Stimulated activated effector memory CD8-positive, alpha-beta T cell treated with anti-CD3 and anti-CD28 coated beads, Interleukin-12 subunit alpha, Interleukin-12 subunit beta, amount 100 ng/mL, for 72 hours (primary cell): ENCODE results near the gene SPAG16.

ENCODE experiments used
- ATAC-seq: fragments of 150-1000 bp; cut with Tn5 transposase; 2 replicates; pipeline ENCODE4 v1.10.0; 2021
- DNase-seq, 2 donors: peaks; one replicate each; pipeline ENCODE4 v3.0.0; 2021 to 2022; ENCODE audit warnings: low spot score in 2 of 2
- H3K27ac Mint-ChIP-seq: one replicate; pipeline ENCODE4 v1.8.0; 2022; ENCODE audit warnings: mild to moderate bottlenecking, mixed read lengths
- H3K36me3 Mint-ChIP-seq: one replicate; pipeline ENCODE4 v1.8.0; 2022; ENCODE audit warnings: mild to moderate bottlenecking, mixed read lengths
- H3K4me1 Mint-ChIP-seq: one replicate; pipeline ENCODE4 v1.8.0; 2022; ENCODE audit warnings: mixed read lengths
- H3K4me3 Mint-ChIP-seq: one replicate; pipeline ENCODE4 v1.8.0; 2022; ENCODE audit warnings: mild to moderate bottlenecking, mixed read lengths
- H3K9me3 Mint-ChIP-seq: one replicate; pipeline ENCODE4 v1.8.0; 2022; ENCODE audit warnings: mixed read lengths

Gene SPAG16

GRCh38 chr2:213284105-213285090, at the start of gene SPAG16:
TSS of gene SPAG16 (plus strand) at chr2:213284464.
- peaks cover 31% of the 10 kb centered on the region for H3K4me1 Mint-ChIP-seq
- H3K36me3 Mint-ChIP-seq = peaks cover 7% of the 10 kb centered on the region

DNA sequence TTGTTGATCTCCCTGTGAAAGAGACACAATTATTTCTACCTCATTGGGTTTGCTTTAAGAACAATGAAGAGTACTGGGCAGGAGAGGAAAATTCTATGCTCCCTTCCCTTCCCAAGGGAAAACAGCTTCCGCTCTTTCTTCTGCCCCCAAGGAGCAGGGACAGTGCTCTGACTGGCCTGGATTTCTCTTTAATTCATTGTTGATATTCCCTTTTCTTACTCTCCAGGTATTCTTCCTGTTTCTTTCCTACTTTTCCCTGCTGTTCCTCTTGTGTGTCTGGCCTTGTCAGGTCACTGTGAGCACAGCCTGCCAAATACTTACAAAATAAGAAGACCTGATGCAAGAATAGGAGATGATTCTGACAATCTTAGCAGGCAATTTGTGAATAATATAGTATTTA, 49.6 kb upstream of the SPAG16 start:
- H3K4me1 Mint-ChIP-seq = peaks cover 12% of the 10 kb centered on the region
- no peak for ATAC-seq
- no peak overlapping the region for H3K4me3 Mint-ChIP-seq
- no peak for DNase-seq
- no peaks in the 10 kb centered on the region for H3K36me3 Mint-ChIP-seq
- H3K27ac Mint-ChIP-seq = no peak overlapping the region
- H3K9me3 Mint-ChIP-seq = no peaks in the 10 kb centered on the region

More at GRCh38 chr2:213284105-213285090, at the start of gene SPAG16:
- ATAC-seq (peak; percentile 99), DNase-seq (peak; percentile 92 to 97)
- H3K27ac Mint-ChIP-seq = peak within 1 kb of the TSS; percentile 96
- no peaks in the 10 kb centered on the region for H3K9me3 Mint-ChIP-seq
- peak within 1 kb of the TSS; percentile 90 for H3K4me3 Mint-ChIP-seq

- no peak overlapping the region for H3K4me3 Mint-ChIP-seq
- no peaks in the 10 kb centered on the region for H3K9me3 Mint-ChIP-seq
- H3K27ac Mint-ChIP-seq = no peak overlapping the region
- no peak for DNase-seq
- no peak for ATAC-seq
- no peaks in the 10 kb centered on the region for H3K36me3 Mint-ChIP-seq
- H3K4me1 Mint-ChIP-seq = peaks cover 12% of the 10 kb centered on the region
Observed at GRCh38 chr2:213235741-213236140, 48.5 kb upstream of the SPAG16 start.

GRCh38 chr2:213237251-213237650, 47.0 kb upstream of the SPAG16 start:
- Mint-ChIP-seq H3K27ac (peak overlapping the region; percentile 15), H3K4me1 (peaks cover 12% of the 10 kb centered on the region), H3K36me3 (no peaks in the 10 kb centered on the region), H3K4me3 (peak overlapping the region; percentile 4), H3K9me3 (no peaks in the 10 kb centered on the region)
- no peak for ATAC-seq
- DNase-seq = no peak

- H3K36me3 Mint-ChIP-seq = no peaks in the 10 kb centered on the region
- no peaks in the 10 kb centered on the region for H3K9me3 Mint-ChIP-seq
- no peak for DNase-seq
- peak overlapping the region; percentile 4 for H3K4me3 Mint-ChIP-seq
- H3K4me1 Mint-ChIP-seq = peaks cover 10% of the 10 kb centered on the region
- no peak for ATAC-seq
- no peak overlapping the region for H3K27ac Mint-ChIP-seq
Observed at GRCh38 chr2:213237787-213238186, 46.5 kb upstream of the SPAG16 start.

- peak overlapping the region; percentile 58 for H3K27ac Mint-ChIP-seq
- no peak for ATAC-seq
- no peaks in the 10 kb centered on the region for H3K9me3 Mint-ChIP-seq
- DNase-seq = no peak
- H3K36me3 Mint-ChIP-seq = no peaks in the 10 kb centered on the region
- peak overlapping the region; percentile 6 for H3K4me3 Mint-ChIP-seq
- H3K4me1 Mint-ChIP-seq = no peaks in the 10 kb centered on the region
Observed at GRCh38 chr2:213238753-213239495, 45.3 kb upstream of the SPAG16 start.

- H3K36me3 Mint-ChIP-seq = no peaks in the 10 kb centered on the region
- ATAC-seq (no peak), DNase-seq (no peak)
- no peaks in the 10 kb centered on the region for H3K4me1 Mint-ChIP-seq
- H3K4me3 Mint-ChIP-seq = no peak overlapping the region
- no peak overlapping the region for H3K27ac Mint-ChIP-seq
- H3K9me3 Mint-ChIP-seq = no peaks in the 10 kb centered on the region
Observed at GRCh38 chr2:213241817-213242216, 42.4 kb upstream of the SPAG16 start.

- H3K9me3 Mint-ChIP-seq = no peaks in the 10 kb centered on the region
- H3K36me3 Mint-ChIP-seq = no peaks in the 10 kb centered on the region
- ATAC-seq (no peak), DNase-seq (no peak)
- H3K27ac Mint-ChIP-seq = no peak overlapping the region
- no peak overlapping the region for H3K4me3 Mint-ChIP-seq
- H3K4me1 Mint-ChIP-seq = no peaks in the 10 kb centered on the region
Observed at GRCh38 chr2:213242653-213243052, 41.6 kb upstream of the SPAG16 start.

GRCh38 chr2:213243189-213244044, 40.8 kb upstream of the SPAG16 start:
- H3K4me1 Mint-ChIP-seq = no peaks in the 10 kb centered on the region
- no peak for ATAC-seq
- no peak overlapping the region for H3K27ac Mint-ChIP-seq
- DNase-seq = no peak
- no peaks in the 10 kb centered on the region for H3K9me3 Mint-ChIP-seq
- peak overlapping the region; percentile 8 for H3K4me3 Mint-ChIP-seq
- no peaks in the 10 kb centered on the region for H3K36me3 Mint-ChIP-seq

DNA sequence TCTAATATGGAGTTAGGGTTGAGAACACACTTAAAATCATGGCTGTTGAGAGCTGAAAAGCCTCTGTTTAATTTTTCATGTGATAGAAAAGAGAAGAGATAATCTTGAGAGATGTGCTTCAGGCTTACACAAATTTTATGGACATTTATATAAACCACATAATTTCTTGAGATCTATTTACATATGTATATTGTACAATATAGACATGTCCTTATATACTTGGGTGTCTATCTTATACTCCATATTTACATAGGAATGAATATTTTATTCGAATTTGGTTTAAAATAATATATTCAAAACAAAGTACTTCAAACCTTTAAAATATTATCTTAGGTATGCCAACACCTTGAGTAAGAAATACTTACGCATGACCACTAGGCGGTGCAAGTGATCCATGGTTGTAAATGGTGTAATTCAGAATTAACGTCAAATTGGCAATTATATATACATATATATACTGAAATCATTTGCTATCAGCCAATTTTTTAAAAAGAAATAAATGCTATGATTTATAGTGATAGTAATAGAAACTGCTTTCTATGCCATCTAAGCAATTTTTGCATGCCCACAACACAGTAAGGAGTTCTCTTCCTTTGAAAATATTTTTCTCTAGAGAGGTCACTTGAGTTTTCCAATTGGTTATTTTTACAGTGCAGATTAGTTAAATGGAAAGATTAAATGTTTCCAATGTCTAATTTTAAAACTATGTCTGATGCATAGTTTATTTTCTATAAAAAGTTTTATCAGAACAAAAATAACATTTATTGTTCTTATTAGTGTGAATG, 37.6 kb upstream of the SPAG16 start:
- no peaks in the 10 kb centered on the region for H3K9me3 Mint-ChIP-seq
- H3K36me3 Mint-ChIP-seq = no peaks in the 10 kb centered on the region
- ATAC-seq (no peak), DNase-seq (peak; percentile 18 to 56)
- no peak overlapping the region for H3K4me3 Mint-ChIP-seq
- no peak overlapping the region for H3K27ac Mint-ChIP-seq
- no peaks in the 10 kb centered on the region for H3K4me1 Mint-ChIP-seq

- Mint-ChIP-seq H3K36me3 (no peaks in the 10 kb centered on the region), H3K4me3 (no peak overlapping the region), H3K27ac (no peak overlapping the region), H3K9me3 (no peaks in the 10 kb centered on the region), H3K4me1 (no peaks in the 10 kb centered on the region)
- ATAC-seq (no peak), DNase-seq (no peak)
Observed at GRCh38 chr2:213247566-213247965, 36.7 kb upstream of the SPAG16 start.

GRCh38 chr2:213248637-213249036, 35.6 kb upstream of the SPAG16 start:
- no peak for DNase-seq
- Mint-ChIP-seq H3K4me3 (no peak overlapping the region), H3K27ac (no peak overlapping the region)

DNA sequence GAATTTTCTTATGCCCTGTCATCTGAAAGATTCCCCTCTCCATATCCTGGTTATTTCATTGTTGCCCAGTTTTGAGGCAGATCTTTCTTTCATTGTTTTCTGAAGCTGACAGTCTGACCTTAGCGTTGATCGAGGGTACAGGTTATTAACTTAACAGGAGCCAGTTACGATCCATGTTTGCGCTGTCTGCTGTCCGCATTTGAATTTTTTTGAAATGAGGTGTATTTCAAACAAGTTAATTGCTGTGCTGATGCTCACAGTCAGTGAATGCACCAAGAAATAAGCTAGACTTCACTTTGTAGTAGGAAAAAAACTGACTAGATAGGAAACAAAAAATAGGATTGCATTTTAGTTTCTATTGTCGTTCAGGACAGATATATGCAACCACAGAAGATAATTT, 34.8 kb upstream of the SPAG16 start:
- Mint-ChIP-seq H3K4me1 (no peaks in the 10 kb centered on the region), H3K36me3 (no peaks in the 10 kb centered on the region), H3K27ac (no peak overlapping the region), H3K9me3 (no peaks in the 10 kb centered on the region), H3K4me3 (no peak overlapping the region)
- ATAC-seq = no peak
- no peak for DNase-seq

More at GRCh38 chr2:213248637-213249036, 35.6 kb upstream of the SPAG16 start:
- Mint-ChIP-seq H3K4me1 (no peaks in the 10 kb centered on the region), H3K9me3 (no peaks in the 10 kb centered on the region), H3K36me3 (no peaks in the 10 kb centered on the region)
- ATAC-seq = peak; percentile 21

- H3K36me3 Mint-ChIP-seq = no peaks in the 10 kb centered on the region
- ATAC-seq (peak; percentile 57), DNase-seq (no peak)
- H3K27ac Mint-ChIP-seq = no peak overlapping the region
- no peaks in the 10 kb centered on the region for H3K9me3 Mint-ChIP-seq
- no peaks in the 10 kb centered on the region for H3K4me1 Mint-ChIP-seq
- H3K4me3 Mint-ChIP-seq = no peak overlapping the region
Observed at GRCh38 chr2:213251618-213252017, 32.6 kb upstream of the SPAG16 start.
